Lower leg skin (tissue), 4 donors: Measurements from ENCODE around the gene RIMS4. TPM values are rescaled to one million over a fixed set of nuclear protein-coding genes. Genes with fewer than 3 reads are reported as not detected.

Experiments
- DNase-seq, 2 donors: peaks; one replicate each; pipeline ENCODE4 v3.0.0-alpha.2; 2019; ENCODE audit warnings: low spot score in 2 of 2
- H3K4me3 ChIP-seq: fragments of 200-600 bp; sonication (generic); 2 replicates; pipeline ENCODE4 v1.5.1; 2017; ENCODE audit warnings: mild to moderate bottlenecking, low read depth; ENCODE audit not compliant: poor library complexity, severe bottlenecking
- CTCF ChIP-seq, 3 donors: fragments of 450-650 bp; IDR thresholded peaks; one replicate each; pipeline ENCODE4 v1.5.1; 2016; ENCODE audit warnings: antibody characterized with exemption in 3 of 3, mild to moderate bottlenecking in 3 of 3, moderate library complexity in 2 of 3
- POLR2A ChIP-seq, 2 donors: fragments of 450-650 bp; IDR thresholded peaks; one replicate each; pipeline ENCODE4 v1.6.1; 2016 to 2017; ENCODE audit warnings: antibody characterized with exemption in 2 of 2, mild to moderate bottlenecking in 1 of 2, moderate library complexity in 1 of 2
- WGBS, 2 donors: methylation state at CpG; one replicate each; pipeline ENCODE4 v1.1.5; 2018; 5-methylcytosine and 5-hydroxymethylcytosine counted together
- intact Hi-C: fragments of 100-400 bp; cut with DNase I; formaldehyde crosslinking; loops from one replicate; pipeline ENCODE4 v1.15.0; 2023; ENCODE audit warnings: low total_unique reads
- total RNA-seq, 4 donors: library from RNA; depleted of rRNA; stranded (reverse); fragments of >200 nt; gene quantifications; one replicate each; pipeline ENCODE4 v1.1.0, GENCODE V29; 2016

RIMS4 gene
- total RNA-seq, 4 donors from 2014 or later: 0.12 to 0.91 (median 0.39) TPM; not detected in 1

- intact Hi-C loops: no loop called here
- DNase-seq: no peak
- TF ChIP-seq POLR2A (IDR thresholded peaks at IDR 0.05) (no peak), CTCF (IDR thresholded peaks at IDR 0.05) (no peak)
- no peak overlapping the region for H3K4me3 ChIP-seq
- WGBS, 2 donors: 82 to 83% methylated on average over 11 of the region's 11 CpGs
Observed at GRCh38 chr20:44790638-44791393, 19.5 kb downstream of the RIMS4 start.

GRCh38 chr20:44788706-44789456 lies 21.5 kb downstream of the RIMS4 start:
- DNase-seq: no peak
- no peak overlapping the region for H3K4me3 ChIP-seq
- intact Hi-C loops: no loop called here
- 77% methylated on average over 10 of the region's 10 CpGs for WGBS, 2 donors
- no peak for TF ChIP-seq CTCF (IDR thresholded peaks at IDR 0.05)
- no peak for TF ChIP-seq POLR2A (IDR thresholded peaks at IDR 0.05)

GRCh38 chr20:44787299-44787698 lies 23.0 kb downstream of the RIMS4 start:
- 92 to 95% methylated on average over 7 of the region's 7 CpGs for WGBS, 2 donors
- DNase-seq: no peak
- H3K4me3 ChIP-seq: no peak overlapping the region
- no peak for TF ChIP-seq CTCF (IDR thresholded peaks at IDR 0.05)
- TF ChIP-seq POLR2A (IDR thresholded peaks at IDR 0.05): no peak
- intact Hi-C loops: no loop called here

- 0 to 12% methylated on average over 1 of the region's 1 CpG for WGBS, 2 donors
- no peak for DNase-seq
- no peak for TF ChIP-seq POLR2A (IDR thresholded peaks at IDR 0.05)
- TF ChIP-seq CTCF (IDR thresholded peaks at IDR 0.05): no peak
- intact Hi-C loops: no loop called here
- no peak overlapping the region for H3K4me3 ChIP-seq
Observed at GRCh38 chr20:44785768-44786167, 24.6 kb downstream of the RIMS4 start.

- intact Hi-C loops: no loop called here
- TF ChIP-seq CTCF (IDR thresholded peaks at IDR 0.05) (no peak), POLR2A (IDR thresholded peaks at IDR 0.05) (no peak)
- no peak overlapping the region for H3K4me3 ChIP-seq
- 72 to 87% methylated on average over 1 of the region's 1 CpG for WGBS, 2 donors
- no peak for DNase-seq
Observed at GRCh38 chr20:44784688-44785087, 25.7 kb downstream of the RIMS4 start.
